ENCODE measurements around the gene PRUNE2.

GRCh38 chr9:76629205-76629990 lies 276.5 kb downstream of the PRUNE2 start:
- no peak for TF ChIP-seq EGR1 (IDR thresholded peaks at IDR 0.05; ENCODE audit: low read depth)
- no peak for TF ChIP-seq POLR2A (IDR thresholded peaks at IDR 0.05; ENCODE audit: borderline replicate concordance, extremely low read depth, insufficient read depth, insufficient read length)
- no peak for TF ChIP-seq CTCF (IDR thresholded peaks at IDR 0.05 in 2 of 3, conservative IDR thresholded peaks at IDR 0.05 in 1 of 3; ENCODE audit: borderline replicate concordance in 1 of 3, insufficient read depth in 1 of 3, low read depth in 2 of 3, low read length in 2 of 3)
- no peak for TF ChIP-seq REST (IDR thresholded peaks at IDR 0.05; ENCODE audit: low read depth)
- TF ChIP-seq SP1 (IDR thresholded peaks at IDR 0.05; ENCODE audit: low read depth), result no peak
- no peak for TF ChIP-seq ZNF274 (IDR thresholded peaks at IDR 0.05; ENCODE audit: low read depth, low read length)
- TF ChIP-seq ZBTB33 (IDR thresholded peaks at IDR 0.05; ENCODE audit: extremely low read depth, insufficient replicate concordance, low read length), result no peak
- TF ChIP-seq SRF (IDR thresholded peaks at IDR 0.05; ENCODE audit: low read depth), result no peak
- no peak for TF ChIP-seq POLR2AphosphoS5 (IDR thresholded peaks at IDR 0.05; ENCODE audit: low read depth, low read length)
- no peak for TF ChIP-seq JUND (IDR thresholded peaks at IDR 0.05)

All from HCT116 (cell line).